ENCODE data around the gene INPP4A.

GRCh38 chr2:98558852-98559530 is 114.3 kb downstream of the INPP4A start:
- no peak for TF ChIP-seq CTCF (IDR thresholded peaks at IDR 0.05; ENCODE audit: insufficient read depth, low read length)
- TF ChIP-seq REST (IDR thresholded peaks at IDR 0.05; ENCODE audit: insufficient replicate concordance, low read depth): no peak
- TF ChIP-seq SPI1 (IDR thresholded peaks at IDR 0.05; ENCODE audit: borderline replicate concordance, low read depth): no peak

All from HL-60 (cell line).